HepG2 (cell line): ENCODE measurements around the gene HSD11B1L. TPM values are rescaled to one million over a fixed set of nuclear protein-coding genes. Genes with fewer than 3 reads are reported as not detected.

ENCODE experiments used
- ATAC-seq: fragments of 200-7000 bp; cut with Tn5 transposase; 3 replicates; pipeline ENCODE4 v1.9.1; 2020; ENCODE audit warnings: mild to moderate bottlenecking, moderate library complexity
- BruUV-seq: library from RNA; stranded (reverse); fragments of 400-500 nt; replicated peaks from 2 replicates; lab custom pipeline; 2021; lab: Mats Ljungman, UMichigan
- CTCF ChIA-PET: fragments of 300-600 bp; formaldehyde crosslinking; extraction: SDS; loops from one replicate; lab custom pipeline; 2021; ENCODE audit warnings: low total read pairs, inconsistent platforms, low intra/inter-chr PET ratio; lab: Yijun Ruan, JAX
- POLR2A ChIA-PET: fragments of 350-600 bp; sonication (Branson Sonifier 250); formaldehyde crosslinking; loops from one replicate; lab custom pipeline; 2020; ENCODE audit warnings: antibody characterized with exemption, inconsistent platforms; lab: Yijun Ruan, JAX
- DNase-seq: peaks from one replicate; pipeline ENCODE4 v3.0.0-alpha.2; 2015; ENCODE audit warnings: low spot score
- FAIRE-seq: peaks from 3 replicates; lab custom pipeline; 2011; peaks lifted over from hg19 to GRCh38; lab: Jason Lieb, UNC
- H2AFZ ChIP-seq: one replicate; pipeline ENCODE4 v1.6.1; 2011; ENCODE audit warnings: low read length, inconsistent platforms
- H3K27ac ChIP-seq: fragments of 300-600 bp; 3 replicates; pipeline ENCODE4 v1.8.0; 2011; ENCODE audit warnings: mixed run types, mild to moderate bottlenecking, mixed read lengths, low read length, inconsistent platforms; ENCODE audit not compliant: insufficient read depth; ENCODE audit errors: extremely low read length
- H3K27me3 ChIP-seq, 2 experiments: fragments of 200-600 bp in 1 of 2; 2 replicates in 1 of 2; 3 replicates in 1 of 2; pipeline versions ENCODE4 v1.6.0 to v1.8.0; 2011; ENCODE audit warnings: low read length in 2 of 2, mild to moderate bottlenecking in 2 of 2, moderate library complexity in 2 of 2, inconsistent platforms in 1 of 2; ENCODE audit not compliant: insufficient read depth in 2 of 2, control insufficient read depth in 1 of 2
- H3K36me3 ChIP-seq, 2 experiments: fragments of 200-600 bp in 1 of 2; replicated peaks in 1 of 2; 2 replicates in 1 of 2; 3 replicates in 1 of 2; pipeline versions ENCODE4 v1.5.1 to v1.8.0; 2011; ENCODE audit warnings: low read length in 2 of 2, inconsistent platforms in 1 of 2; ENCODE audit not compliant: insufficient read depth in 2 of 2, control insufficient read depth in 1 of 2
- H3K4me1 ChIP-seq: 2 replicates; pipeline ENCODE4 v1.5.1; 2012; ENCODE audit warnings: low read length, inconsistent platforms; ENCODE audit not compliant: insufficient read depth
- H3K4me2 ChIP-seq: 2 replicates; pipeline ENCODE4 v1.6.0; 2011; ENCODE audit warnings: low read depth, low read length, inconsistent platforms
- H3K4me3 ChIP-seq, 3 experiments: fragments of 200-600 bp in 1 of 3; sonication (generic), shearing (Covaris generic) in 1 of 3; replicated peaks in 1 of 3; 2 replicates each; pipeline ENCODE4 v1.5.1; 2011 to 2016; ENCODE audit warnings: low read length in 3 of 3, inconsistent platforms in 2 of 3, low read depth in 2 of 3, mild to moderate bottlenecking in 2 of 3, control low read depth in 1 of 3, mixed read lengths in 1 of 3; ENCODE audit not compliant: insufficient read depth in 1 of 3
- H3K79me2 ChIP-seq: one replicate; pipeline ENCODE4 v1.6.1; 2011; ENCODE audit warnings: low read length, inconsistent platforms; ENCODE audit not compliant: insufficient read depth
- H3K9ac ChIP-seq: 2 replicates; pipeline ENCODE4 v1.6.0; 2011; ENCODE audit warnings: mild to moderate bottlenecking, low read depth, low read length, inconsistent platforms; ENCODE audit not compliant: insufficient read depth
- H3K9me3 ChIP-seq: 2 replicates; pipeline ENCODE4 v1.5.1; 2012; ENCODE audit warnings: mild to moderate bottlenecking, low read length
- H4K20me1 ChIP-seq: 2 replicates; pipeline ENCODE4 v1.6.0; 2011; ENCODE audit warnings: inconsistent platforms, mild to moderate bottlenecking, low read length, moderate library complexity; ENCODE audit not compliant: insufficient read depth
- HNRNPLL ChIP-seq: fragments of 200-400 bp; formaldehyde crosslinking; IDR thresholded peaks from 2 replicates; pipeline ENCODE4 v1.6.1; 2017; ENCODE audit warnings: mild to moderate bottlenecking, low read depth, low read length; ENCODE audit not compliant: poor library complexity, severe bottlenecking
- MYC ChIP-seq: sonication (generic); formaldehyde crosslinking; IDR thresholded peaks from 2 replicates; pipeline ENCODE4 v1.9.0; 2021; ENCODE audit warnings: missing genetic modification reagents, borderline replicate concordance
- PCBP2 ChIP-seq: fragments of 200-400 bp; formaldehyde crosslinking; optimal IDR thresholded peaks from 2 replicates; pipeline ENCODE3; 2018; ENCODE audit warnings: low read length, low read depth; ENCODE audit not compliant: poor library complexity, severe bottlenecking
- RAD51 ChIP-seq: fragments of 450-650 bp; IDR thresholded peaks from 2 replicates; pipeline ENCODE4 v1.6.1; 2016; ENCODE audit warnings: borderline replicate concordance
- RBM39 ChIP-seq: fragments of 200-400 bp; formaldehyde crosslinking; IDR thresholded peaks from one replicate; pipeline ENCODE4 v1.6.1; 2018; ENCODE audit warnings: antibody characterized with exemption, mild to moderate bottlenecking, low read depth, low read length; ENCODE audit not compliant: poor library complexity, severe bottlenecking
- SMYD3 ChIP-seq: sonication (generic); formaldehyde crosslinking; IDR thresholded peaks from 2 replicates; pipeline ENCODE4 v1.8.1; 2023; ENCODE audit warnings: mild to moderate bottlenecking, missing genetic modification reagents
- TFDP1 ChIP-seq: IDR thresholded peaks from 2 replicates; pipeline ENCODE4 v1.6.1; 2016; ENCODE audit warnings: missing compliant biosample characterization, missing genetic modification reagents, borderline replicate concordance
- TOPORS ChIP-seq: sonication (generic); formaldehyde crosslinking; IDR thresholded peaks from 2 replicates; pipeline ENCODE4 v1.8.0; 2023; ENCODE audit warnings: mild to moderate bottlenecking, missing genetic modification reagents
- ZNF678 ChIP-seq: sonication (generic); formaldehyde crosslinking; IDR thresholded peaks from 2 replicates; pipeline ENCODE4 v1.4.0; 2020; ENCODE audit warnings: mild to moderate bottlenecking, missing genetic modification reagents
- ZNF839 ChIP-seq: sonication (generic); formaldehyde crosslinking; IDR thresholded peaks from 2 replicates; pipeline ENCODE4 v1.4.0; 2020; ENCODE audit warnings: missing genetic modification reagents, mild to moderate bottlenecking, borderline replicate concordance
- WGBS: methylation state at CpG from one replicate; pipeline ENCODE4 v1.1.6; 2017; ENCODE audit warnings: low lambda C conversion rate; 5-methylcytosine and 5-hydroxymethylcytosine counted together
- in situ Hi-C: cut with HindIII; loops from 2 replicates; pipeline ENCODE4 v1.10.0; 2017; ENCODE audit warnings: low pct_unique_long_range_greater_than_20kb; ENCODE audit not compliant: extremely low pct_ligation_motif_present
- intact Hi-C: fragments of 100-400 bp; cut with micrococcal nuclease; formaldehyde crosslinking; loops from one replicate; pipeline ENCODE4 v1.10.0; 2022; ENCODE audit not compliant: unreplicated experiment
- polyA plus RNA-seq, 8 experiments: library from polyadenylated mRNA; depleted of rRNA in 3 of 8; stranded (reverse) in 7 of 8; unstranded in 1 of 8; fragments of >200 nt; fragmentation: Illumina TruSeq in 4 of 8; extraction: Trizol in 4 of 8; gene quantifications; 2 replicates each; pipeline versions ENCODE4 v1.2.1 to v1.2.3, GENCODE V29; 2011 to 2016; ENCODE audit warnings: low read depth in 4 of 8, missing spikeins in 1 of 8, mixed read lengths in 1 of 8; ENCODE audit not compliant: insufficient read depth in 1 of 8
- total RNA-seq, 5 experiments: library from RNA; depleted of rRNA; stranded (reverse); fragments of >200 nt; fragmentation: Illumina TruSeq; extraction: Trizol; gene quantifications; 2 replicates each; pipeline ENCODE4 v1.2.3, GENCODE V29; 2016; ENCODE audit warnings: low read depth in 1 of 5
- TF ChIP-seq, protein P1 (sequence below): IDR thresholded peaks from 2 replicates; pipeline ENCODE4 v1.6.1; 2012; ENCODE audit warnings: low read length, improper control_type of control experiment
- TF ChIP-seq, protein P2 (sequence below): sonication (generic); formaldehyde crosslinking; IDR thresholded peaks from 2 replicates; pipeline ENCODE4 v1.5.0; 2020; ENCODE audit warnings: missing genetic modification reagents

The HSD11B1L gene
- total and polyA plus RNA-seq, 2 of the 13 experiments (the other 11 are each of a cell fraction or from before 2014, with no cell fraction given): 2.8 to 3.9 TPM

DNA sequence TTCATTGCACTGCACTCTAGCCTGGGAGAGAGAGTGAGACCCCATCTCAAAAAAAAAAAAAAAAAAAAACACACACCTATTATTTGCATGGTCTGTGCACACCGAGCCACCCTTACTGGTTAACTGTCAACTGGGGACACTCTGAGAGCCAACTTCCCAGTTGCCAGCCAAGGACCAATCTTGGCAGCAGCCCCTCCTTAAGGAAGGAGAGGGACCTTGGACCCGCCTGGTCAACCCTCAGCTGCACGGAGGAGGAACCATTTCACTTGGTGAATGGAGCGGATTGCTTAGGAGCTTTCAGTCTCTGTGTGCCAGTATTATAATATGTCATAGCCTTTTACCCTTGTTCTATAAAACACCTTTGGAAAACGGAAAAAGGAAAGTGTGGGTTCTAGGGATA, 25.4 kb upstream of the HSD11B1L start:
- Histone ChIP-seq H4K20me1 (no peaks in the 10 kb centered on the region), H3K79me2 (peaks cover 1% of the 10 kb centered on the region), H3K4me2 (no peak overlapping the region), H3K4me3 (no peak overlapping the region), H3K36me3 (peaks cover 32 to 75% of the 10 kb centered on the region in 2 experiments), H3K27me3 (no peaks in the 10 kb centered on the region), H2AFZ (no peak overlapping the region), H3K9ac (no peak overlapping the region), H3K27ac (no peak overlapping the region), H3K4me1 (no peaks in the 10 kb centered on the region), H3K9me3 (no peaks in the 10 kb centered on the region)
- no peak for TF ChIP-seq TOPORS (CRISPR knock-in tag)
- TF ChIP-seq, protein P1, sequence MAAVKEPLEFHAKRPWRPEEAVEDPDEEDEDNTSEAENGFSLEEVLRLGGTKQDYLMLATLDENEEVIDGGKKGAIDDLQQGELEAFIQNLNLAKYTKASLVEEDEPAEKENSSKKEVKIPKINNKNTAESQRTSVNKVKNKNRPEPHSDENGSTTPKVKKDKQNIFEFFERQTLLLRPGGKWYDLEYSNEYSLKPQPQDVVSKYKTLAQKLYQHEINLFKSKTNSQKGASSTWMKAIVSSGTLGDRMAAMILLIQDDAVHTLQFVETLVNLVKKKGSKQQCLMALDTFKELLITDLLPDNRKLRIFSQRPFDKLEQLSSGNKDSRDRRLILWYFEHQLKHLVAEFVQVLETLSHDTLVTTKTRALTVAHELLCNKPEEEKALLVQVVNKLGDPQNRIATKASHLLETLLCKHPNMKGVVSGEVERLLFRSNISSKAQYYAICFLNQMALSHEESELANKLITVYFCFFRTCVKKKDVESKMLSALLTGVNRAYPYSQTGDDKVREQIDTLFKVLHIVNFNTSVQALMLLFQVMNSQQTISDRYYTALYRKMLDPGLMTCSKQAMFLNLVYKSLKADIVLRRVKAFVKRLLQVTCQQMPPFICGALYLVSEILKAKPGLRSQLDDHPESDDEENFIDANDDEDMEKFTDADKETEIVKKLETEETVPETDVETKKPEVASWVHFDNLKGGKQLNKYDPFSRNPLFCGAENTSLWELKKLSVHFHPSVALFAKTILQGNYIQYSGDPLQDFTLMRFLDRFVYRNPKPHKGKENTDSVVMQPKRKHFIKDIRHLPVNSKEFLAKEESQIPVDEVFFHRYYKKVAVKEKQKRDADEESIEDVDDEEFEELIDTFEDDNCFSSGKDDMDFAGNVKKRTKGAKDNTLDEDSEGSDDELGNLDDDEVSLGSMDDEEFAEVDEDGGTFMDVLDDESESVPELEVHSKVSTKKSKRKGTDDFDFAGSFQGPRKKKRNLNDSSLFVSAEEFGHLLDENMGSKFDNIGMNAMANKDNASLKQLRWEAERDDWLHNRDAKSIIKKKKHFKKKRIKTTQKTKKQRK: no peak
- no peak for TF ChIP-seq ZNF839 (CRISPR knock-in tag)
- TF ChIP-seq, protein P2, sequence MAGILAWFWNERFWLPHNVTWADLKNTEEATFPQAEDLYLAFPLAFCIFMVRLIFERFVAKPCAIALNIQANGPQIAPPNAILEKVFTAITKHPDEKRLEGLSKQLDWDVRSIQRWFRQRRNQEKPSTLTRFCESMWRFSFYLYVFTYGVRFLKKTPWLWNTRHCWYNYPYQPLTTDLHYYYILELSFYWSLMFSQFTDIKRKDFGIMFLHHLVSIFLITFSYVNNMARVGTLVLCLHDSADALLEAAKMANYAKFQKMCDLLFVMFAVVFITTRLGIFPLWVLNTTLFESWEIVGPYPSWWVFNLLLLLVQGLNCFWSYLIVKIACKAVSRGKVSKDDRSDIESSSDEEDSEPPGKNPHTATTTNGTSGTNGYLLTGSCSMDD (CRISPR knock-in tag): no peak
- no peak for TF ChIP-seq RAD51
- TF ChIP-seq TFDP1 (CRISPR knock-in tag): no peak
- TF ChIP-seq ZNF678: no peak
- no peak for TF ChIP-seq SMYD3 (CRISPR knock-in tag)
- no peak for TF ChIP-seq PCBP2
- TF ChIP-seq RBM39: no peak
- TF ChIP-seq MYC (CRISPR knock-in tag): no peak
- TF ChIP-seq HNRNPLL: no peak
- in situ Hi-C loops (no loop called here), intact Hi-C loops (no loop called here)
- FAIRE-seq: no peak
- no peak for ATAC-seq
- ChIA-PET POLR2A (interaction anchor here (1.8 kb wide), 1 partner anchor 33 kb away, joined by 5 read pairs; the partner anchor contains the start of genes SAFB and SAFB2), CTCF (no interaction called here)
- no TSS peak for BruUV-seq
- no peak for DNase-seq
- 95% methylated on average over 5 of the region's 5 CpGs for WGBS
